HG02642 (cell line): Measurements from ENCODE around the gene CMSS1.

ENCODE experiments used
- ATAC-seq: cut with Tn5 transposase; IDR thresholded peaks from one replicate; pipeline ENCODE4 v1.9.1; 2021; ENCODE audit warnings: mild to moderate bottlenecking; ENCODE audit not compliant: unreplicated experiment, poor library complexity

The CMSS1 gene

DNA sequence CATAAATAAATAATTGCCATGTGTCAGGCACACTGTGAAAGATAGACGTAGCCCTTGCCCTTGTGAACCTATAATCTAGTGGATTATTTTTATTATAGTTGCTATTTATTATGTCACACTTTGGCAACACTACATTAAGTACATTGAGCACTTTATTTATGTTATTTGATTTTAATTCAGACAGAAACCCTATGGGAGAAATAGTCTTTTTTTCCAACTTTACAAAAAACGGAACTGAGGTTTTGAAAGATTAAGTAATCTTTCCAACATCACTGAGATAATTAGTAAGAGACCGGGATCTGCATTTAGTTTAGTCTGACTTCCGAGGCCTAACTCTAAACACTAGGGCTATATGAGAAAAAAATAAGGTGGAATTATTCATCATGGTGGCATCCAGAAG is 299.4 kb downstream of the CMSS1 start:
- ATAC-seq, result no peak

DNA sequence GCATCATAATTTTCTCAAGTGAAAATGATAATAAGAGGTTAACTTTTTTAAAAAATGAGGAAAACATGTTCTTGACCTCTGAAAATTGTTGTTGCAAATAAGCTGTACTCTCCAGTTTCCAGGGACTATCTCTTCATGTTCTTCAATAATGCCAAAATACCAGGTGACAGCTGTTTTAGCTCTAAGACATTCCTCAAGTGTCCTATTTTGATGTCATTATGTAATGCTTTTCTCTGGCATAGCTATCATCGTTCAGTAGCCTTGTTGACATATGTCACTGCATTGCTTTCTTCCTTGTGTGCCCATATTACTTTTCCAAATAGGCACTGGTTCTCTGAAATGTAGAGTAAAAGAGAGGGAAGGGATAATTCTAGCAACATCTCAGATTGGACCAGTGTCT is 302.4 kb downstream of the CMSS1 start:
- ATAC-seq, result no peak

- ATAC-seq, result no peak
Measured at GRCh38 chr3:100120693-100121092, 303.0 kb downstream of the CMSS1 start.

DNA sequence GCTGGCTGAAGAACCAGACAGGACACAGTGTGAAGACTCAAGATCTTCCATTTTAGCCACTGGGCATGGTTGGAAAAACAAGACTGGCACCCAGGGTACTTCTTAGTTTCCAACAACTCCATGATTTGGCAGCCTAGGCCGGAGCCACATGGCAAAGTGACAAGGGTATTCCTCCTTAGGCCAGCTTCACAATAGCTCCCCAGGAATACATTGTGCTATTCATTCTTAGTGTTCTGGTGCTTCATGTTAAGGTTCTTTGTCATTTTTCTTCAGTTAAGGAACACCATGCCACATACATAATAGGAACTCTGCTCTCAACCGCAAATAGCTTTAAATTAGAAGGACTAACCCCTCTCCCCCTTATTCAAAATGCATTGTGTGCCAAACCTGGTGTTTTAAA is 304.7 kb downstream of the CMSS1 start:
- no peak for ATAC-seq

DNA sequence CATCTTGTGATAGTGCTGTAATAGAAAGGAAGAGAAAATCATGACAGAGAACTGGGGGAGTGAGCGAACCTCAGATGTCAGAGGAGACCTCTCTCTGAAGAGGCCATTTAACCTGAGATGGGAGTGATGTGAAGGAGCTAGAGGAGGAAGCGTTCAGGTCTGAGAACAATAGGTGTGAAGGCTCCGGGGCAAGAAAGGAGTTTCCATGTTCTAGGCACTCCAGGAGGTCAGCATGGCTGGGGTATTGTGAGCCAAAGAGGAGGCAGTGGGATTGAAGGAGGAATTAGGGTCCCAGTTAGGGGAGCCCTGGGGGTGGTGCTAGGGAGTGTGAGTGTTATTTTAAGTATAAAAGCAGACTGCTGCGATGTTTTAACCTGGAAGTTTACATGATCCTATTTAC is 305.4 kb downstream of the CMSS1 start:
- no peak for ATAC-seq

DNA sequence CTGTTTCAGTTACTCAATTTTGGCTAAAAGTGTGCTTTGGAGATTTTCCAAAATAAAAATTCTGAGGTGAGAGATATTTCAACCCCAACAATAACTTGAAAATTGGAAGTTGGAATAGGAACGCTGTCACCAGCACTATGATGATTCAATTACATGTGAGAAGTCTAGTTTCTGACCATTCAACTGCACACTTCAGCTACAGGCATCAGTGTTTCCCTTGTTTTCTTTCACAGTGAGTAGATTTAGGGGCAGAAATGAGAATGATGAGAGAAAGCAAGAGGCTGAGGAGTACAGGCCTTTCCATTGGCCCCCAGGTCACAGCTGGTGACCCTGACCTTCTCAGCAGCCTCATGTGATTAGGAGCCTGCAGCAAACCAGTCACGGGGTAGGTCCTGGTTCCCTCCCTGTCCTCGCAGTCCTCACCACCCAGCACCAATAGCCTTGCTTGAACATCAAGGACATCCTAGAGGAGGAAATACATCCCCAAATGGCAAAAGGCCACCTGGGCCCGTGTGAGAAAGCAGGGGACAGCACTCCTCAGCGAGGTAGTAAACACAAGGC is 306.6 kb downstream of the CMSS1 start:
- ATAC-seq, result no peak

DNA sequence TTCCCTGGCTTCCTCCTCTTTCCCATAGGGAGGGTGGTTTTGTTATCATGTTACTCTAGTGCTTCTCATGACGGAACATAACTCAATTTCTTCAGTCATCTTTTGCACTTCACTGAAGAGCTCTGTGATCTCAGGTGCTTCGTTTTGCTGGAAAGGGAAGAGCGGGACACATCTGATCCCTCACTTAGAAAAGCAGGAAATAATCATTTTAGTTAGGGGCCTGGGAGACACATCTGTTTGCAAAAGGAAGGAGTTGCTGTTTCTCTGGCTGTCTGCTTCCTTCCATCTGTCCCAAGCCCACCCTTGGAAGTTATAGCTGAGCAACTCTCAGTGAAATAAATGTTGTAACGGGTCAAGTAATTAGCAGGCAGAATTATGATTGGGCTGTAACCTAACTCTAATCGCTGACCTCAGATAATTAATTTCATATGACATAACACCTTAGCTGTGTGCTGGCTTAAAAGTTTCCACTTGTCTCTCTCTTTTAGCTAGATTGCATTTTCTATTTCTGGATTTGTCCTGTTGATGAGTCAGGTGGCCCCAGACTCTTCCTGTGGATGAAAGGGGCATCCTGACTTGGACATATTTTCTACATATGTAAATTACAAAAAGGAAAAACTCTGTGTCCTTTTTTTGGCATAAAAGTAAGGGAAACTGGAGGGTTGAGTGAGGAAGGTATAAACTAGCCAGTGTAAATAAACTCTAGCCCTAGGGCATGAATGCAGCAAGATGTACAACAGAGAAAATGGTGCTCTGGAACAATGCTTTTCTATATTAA is 307.7 kb downstream of the CMSS1 start:
- no peak for ATAC-seq

GRCh38 chr3:100127792-100128191 is 310.1 kb downstream of the CMSS1 start:
- ATAC-seq, result no peak

DNA sequence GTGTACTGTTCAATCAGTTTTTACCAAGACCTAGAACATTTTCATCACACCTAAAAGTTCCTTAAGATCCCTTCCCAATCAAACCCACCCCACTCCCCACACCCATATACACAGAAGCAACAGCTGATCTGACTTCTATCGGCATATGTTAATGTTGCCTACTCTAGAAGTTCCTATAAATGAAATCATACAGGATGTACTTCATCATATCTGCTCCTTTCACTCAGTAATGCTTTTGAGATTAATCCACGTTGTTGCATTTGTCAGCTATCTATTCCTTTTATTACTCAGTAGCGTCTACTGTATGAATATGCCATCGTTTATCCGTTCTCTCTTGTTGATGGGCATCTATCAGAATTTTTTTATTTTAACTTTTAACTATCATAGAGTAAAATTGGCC is 310.9 kb downstream of the CMSS1 start:
- ATAC-seq, result no peak

DNA sequence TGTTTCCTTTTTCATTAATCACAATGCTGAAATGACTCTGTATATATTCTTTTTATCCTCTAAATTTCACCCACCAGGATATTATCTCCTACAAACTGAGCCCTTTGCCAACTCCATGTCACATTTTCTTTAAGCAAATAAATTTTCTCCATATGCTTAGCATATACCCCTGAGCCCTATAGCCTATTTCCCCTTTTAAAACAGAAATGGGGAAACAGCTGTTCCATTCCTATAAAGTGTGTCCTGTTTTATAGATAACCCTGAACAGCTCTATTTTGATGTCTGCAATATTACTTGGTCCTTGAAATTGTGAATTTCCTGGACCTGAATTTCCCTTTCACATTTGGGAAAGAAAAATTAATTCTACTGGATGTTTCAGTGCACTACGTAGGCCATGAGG is 312.3 kb downstream of the CMSS1 start:
- no peak for ATAC-seq

GRCh38 chr3:100131241-100131640 is 313.6 kb downstream of the CMSS1 start:
- no peak for ATAC-seq

- no peak for ATAC-seq
Measured at GRCh38 chr3:100136921-100137320, 319.3 kb downstream of the CMSS1 start.

DNA sequence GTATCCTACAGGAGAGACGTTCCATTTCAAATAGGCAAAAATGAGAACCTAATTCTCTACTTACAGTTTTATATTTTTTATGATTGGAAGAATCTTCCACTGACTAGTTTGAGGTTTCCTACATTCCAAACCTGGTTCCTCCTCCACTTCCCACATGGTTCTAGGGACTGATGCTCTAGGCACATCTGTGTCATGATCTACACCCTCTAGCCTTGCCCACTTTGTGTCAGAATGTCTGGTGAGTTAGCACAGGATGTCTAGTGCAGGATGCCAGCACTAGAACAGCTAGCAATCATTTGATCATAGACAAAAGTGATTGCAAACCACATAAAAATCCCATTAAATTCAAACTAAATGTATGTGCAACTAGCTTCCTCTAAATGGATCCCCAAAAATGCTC is 323.3 kb downstream of the CMSS1 start:
- ATAC-seq, result no peak

- no peak for ATAC-seq
Measured at GRCh38 chr3:100141586-100141985, 323.9 kb downstream of the CMSS1 start.

DNA sequence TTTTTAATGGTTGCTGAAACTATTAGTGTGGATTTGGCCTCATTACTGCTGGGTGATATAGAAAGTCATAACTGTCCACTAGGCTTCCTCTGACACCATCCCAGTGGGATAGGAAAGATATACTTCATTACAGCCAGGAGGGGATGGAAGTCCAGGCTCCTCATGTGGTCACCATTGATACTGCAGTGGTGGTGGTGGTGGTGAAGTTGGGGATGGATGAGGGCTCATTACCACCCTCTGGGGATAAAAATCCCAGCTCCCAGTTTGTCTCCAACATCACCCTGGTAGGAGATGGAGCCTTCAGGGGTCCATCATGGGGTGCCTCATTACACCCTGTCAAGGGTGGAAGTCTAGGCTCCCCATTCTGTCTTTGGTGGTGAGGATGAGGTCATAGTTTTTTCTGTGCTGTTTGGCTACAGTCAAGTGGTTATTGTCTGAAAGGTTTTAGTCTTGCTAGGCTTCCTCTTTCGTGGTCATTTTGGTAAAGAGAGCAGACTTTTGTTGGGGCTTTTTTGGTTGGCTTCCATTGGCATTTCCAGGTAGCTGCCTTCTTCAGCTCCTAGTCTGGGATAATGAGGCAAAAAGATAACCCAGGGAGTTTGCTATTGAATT is 326.7 kb downstream of the CMSS1 start:
- ATAC-seq, result peak; percentile 74

DNA sequence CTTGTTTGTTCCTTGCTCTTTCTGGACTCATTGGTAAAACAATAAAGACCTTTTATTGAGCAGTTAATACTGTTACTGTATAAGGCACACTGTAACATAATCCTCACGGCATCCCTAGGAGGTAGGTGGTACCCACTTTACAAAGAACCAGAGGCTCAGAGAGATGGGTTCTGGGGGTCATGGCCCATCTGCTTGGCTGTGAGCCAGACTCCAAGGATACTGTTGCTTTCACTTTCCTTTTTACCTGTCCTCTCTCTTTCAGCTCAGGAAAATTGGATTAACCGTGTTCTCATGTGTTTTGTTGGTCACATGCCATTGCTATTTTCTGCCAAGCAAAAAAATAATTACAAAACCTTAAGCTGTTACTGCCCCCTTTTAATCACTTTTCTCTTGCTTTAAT is 331.5 kb downstream of the CMSS1 start:
- ATAC-seq, result no peak

GRCh38 chr3:100149713-100150415 is 332.2 kb downstream of the CMSS1 start:
- no peak for ATAC-seq

DNA sequence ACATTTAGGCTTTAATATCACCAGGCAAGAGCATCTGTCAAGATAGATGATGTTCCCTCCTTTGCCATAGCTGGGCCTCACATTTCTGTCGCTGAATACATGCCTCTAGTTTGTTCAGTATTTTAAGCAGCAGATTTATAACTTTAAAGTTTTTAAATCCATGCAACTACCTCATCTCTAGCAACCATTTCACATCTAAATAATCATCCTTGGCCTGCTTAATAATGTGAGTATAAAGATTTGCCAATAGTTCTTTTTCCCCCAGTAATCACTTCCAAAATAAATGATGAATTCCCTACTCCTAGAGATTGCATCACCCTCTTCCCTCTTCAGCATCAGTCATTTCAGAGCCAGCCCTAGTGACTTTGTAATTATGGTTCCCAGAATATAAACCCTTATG is 332.8 kb downstream of the CMSS1 start:
- no peak for ATAC-seq

- no peak for ATAC-seq
Measured at GRCh38 chr3:100151024-100151707, 333.5 kb downstream of the CMSS1 start.

DNA sequence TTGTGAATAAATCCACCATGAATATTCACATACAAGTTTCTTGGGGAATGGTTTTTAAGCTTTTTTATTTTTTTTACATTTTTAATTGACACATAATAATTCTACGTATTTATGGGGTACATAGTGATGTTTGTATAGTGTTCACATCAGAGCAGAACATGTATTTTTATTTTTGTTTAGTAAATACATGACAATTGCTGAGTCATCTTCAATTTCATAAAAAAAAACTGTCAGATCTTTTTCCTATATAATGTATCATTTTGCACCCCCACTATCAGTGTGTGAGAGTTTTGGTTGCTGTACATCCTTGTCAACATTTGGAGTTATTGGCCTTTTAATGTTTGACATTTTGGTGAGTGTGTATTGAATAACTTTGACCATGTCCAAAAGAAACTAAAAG is 336.5 kb downstream of the CMSS1 start:
- no peak for ATAC-seq

DNA sequence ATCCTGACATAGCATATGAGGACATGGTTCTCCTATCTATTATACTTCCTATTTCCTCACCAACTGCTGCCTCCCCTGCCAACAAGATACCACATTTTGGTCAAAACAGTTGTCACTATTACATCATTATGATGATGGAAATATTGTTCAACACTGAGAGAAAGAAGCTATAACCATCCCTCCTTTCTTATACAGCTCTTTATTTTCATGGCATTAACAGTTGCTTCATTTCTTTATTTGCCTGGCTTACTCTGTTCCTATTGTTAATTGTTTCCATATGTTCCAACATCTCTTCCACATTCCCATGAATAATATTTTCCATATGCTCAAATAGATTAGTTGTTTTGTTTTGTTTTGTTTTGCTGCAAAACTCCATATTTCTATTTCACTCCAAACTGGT is 337.5 kb downstream of the CMSS1 start:
- no peak for ATAC-seq
